Measurements from ENCODE around the gene BEST3. TPM values are rescaled to one million over a fixed set of nuclear protein-coding genes. Genes with fewer than 3 reads are reported as not detected.

BEST3 gene
- not detected in 2 replicates for total RNA-seq

GRCh38 chr12:69698769-69699540 is at the start of gene BEST3:
BEST3 (minus strand) TSS chr12:69699303; CDS start chr12:69697798, 1,505 bp downstream.

GRCh38 chr12:69738351-69739286 is 39.5 kb upstream of the BEST3 start, which contains the start of gene RAB3IP:
RAB3IP (plus strand) TSS chr12:69738860; CDS start chr12:69755409, 16,549 bp downstream.

DNA sequence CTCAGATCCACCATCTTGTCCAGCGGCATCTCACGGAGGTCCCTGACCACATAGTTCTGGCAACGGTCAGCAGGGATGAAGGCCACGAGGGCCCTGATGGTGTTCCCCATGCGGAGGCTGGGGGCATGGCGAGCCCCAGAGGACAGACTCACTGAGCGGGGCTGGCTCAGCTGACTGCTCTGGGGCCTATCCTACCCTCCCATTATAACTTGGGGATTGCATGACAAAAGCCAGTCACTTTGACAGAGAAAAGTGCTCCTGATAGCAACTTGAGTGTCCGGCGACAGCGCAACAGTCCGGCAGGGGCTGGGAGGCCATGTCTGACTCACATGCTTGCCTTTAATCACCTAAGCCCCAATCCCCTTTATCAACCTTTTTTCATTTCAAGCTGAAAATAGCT is 88.4 kb downstream of the BEST3 start, which contains the start of gene LRRC10:
Gene LRRC10, minus strand, starts transcription at position 179 of the 400 bp plus-strand sequence. Its CDS starts 69 bp downstream, at position 110.

Other genes with a start within 250 kb of the BEST3 start
- gene FRS2, start 228.9 kb downstream of the BEST3 start, total RNA-seq = 12.3 and 15.5 TPM in 2 replicates
- gene CCT2, start 113.8 kb downstream of the BEST3 start, total RNA-seq = 220 and 228 TPM in 2 replicates
- gene LRRC10, start 88.4 kb downstream of the BEST3 start, total RNA-seq = not detected in 2 replicates
- 3.1 and 4.4 TPM in 2 replicates for gene RAB3IP, start 39.6 kb upstream of the BEST3 start, total RNA-seq
- not detected in 2 replicates for gene MYRFL, start 125.9 kb upstream of the BEST3 start, total RNA-seq